ENCODE results near the gene WDR54. TPM values are rescaled to one million over a fixed set of nuclear protein-coding genes. Genes with fewer than 3 reads are reported as not detected.

Gene WDR54
- total and polyA plus RNA-seq, 11 donors, result 1.4 to 6.5 (median 3.0) TPM

- DNase-seq (no peak), ATAC-seq (no peak)
- intact Hi-C loops (cut with DNase I), result no loop called here
- no peaks in the 10 kb centered on the region for H3K27me3 ChIP-seq
- TF ChIP-seq POLR2A (IDR thresholded peaks at IDR 0.05), result no peak
- peak in 5 of 12 donors; percentile 7 to 17 (median 12) for TF ChIP-seq CTCF (IDR thresholded peaks at IDR 0.05)
- peaks cover 4 to 34% (median 21%) of the 10 kb centered on the region in 12 donors for H3K4me1 ChIP-seq
- no peaks in the 10 kb centered on the region for H3K9me3 ChIP-seq
- 87 to 95% (median 89%) methylated on average over 5 of the region's 5 CpGs for WGBS, 4 donors
- no peak overlapping the region for H3K27ac ChIP-seq
- no peak overlapping the region for H3K4me3 ChIP-seq
- H3K36me3 ChIP-seq, result peaks cover 0 to 51% (median 37%) of the 10 kb centered on the region in 9 donors
Measured at GRCh38 chr2:74474899-74475298, 53.4 kb downstream of the WDR54 start.

Other genes starting within 250 kb of the WDR54 start
- gene MOB1A, start 242.9 kb upstream of the WDR54 start, total RNA-seq, result 100 to 1,000 TPM in 1 of 9 donors, 10 to 100 TPM in 8; 42.2 to 104 (median 55.4) TPM
- 10 to 100 TPM; 15.0 to 33.8 TPM for gene MOB1A, start 242.9 kb upstream of the WDR54 start, polyA plus RNA-seq
- 10 to 100 TPM; 13.0 to 40.5 (median 17.5) TPM for gene MTHFD2, start 223.1 kb upstream of the WDR54 start, total RNA-seq
- gene MTHFD2, start 223.1 kb upstream of the WDR54 start, polyA plus RNA-seq, result 10 to 100 TPM; 12.9 to 27.6 TPM
- gene SLC4A5, start 78.3 kb upstream of the WDR54 start, total RNA-seq, result 1 to 10 TPM in 7 of 9 donors, under 1 TPM in 2; 0.36 to 4.1 (median 1.6) TPM
- 1 to 10 TPM in 1 of 2 donors, under 1 TPM in 1; 0.72 to 1.2 TPM for gene SLC4A5, start 78.3 kb upstream of the WDR54 start, polyA plus RNA-seq
- gene DCTN1, start 41.4 kb upstream of the WDR54 start, total RNA-seq, result 100 to 1,000 TPM; 129 to 376 (median 211) TPM
- 100 to 1,000 TPM; 149 to 171 TPM for gene DCTN1, start 41.4 kb upstream of the WDR54 start, polyA plus RNA-seq
- gene C2orf81, start 111 bp upstream of the WDR54 start, total RNA-seq, result 1 to 10 TPM in 3 of 9 donors, under 1 TPM in 6; 0.48 to 2.3 (median 0.85) TPM
- 1 to 10 TPM in 1 of 2 donors, under 1 TPM in 1; 0.91 to 1.1 TPM for gene C2orf81, start 111 bp upstream of the WDR54 start, polyA plus RNA-seq
- gene RTKN, start 20.2 kb downstream of the WDR54 start, total RNA-seq, result 10 to 100 TPM; 10.9 to 19.6 (median 15.3) TPM
- 10 to 100 TPM; 18.0 to 27.6 TPM for gene RTKN, start 20.2 kb downstream of the WDR54 start, polyA plus RNA-seq
- 10 to 100 TPM; 11.7 to 29.2 (median 21.3) TPM for gene INO80B, start 33.4 kb downstream of the WDR54 start, total RNA-seq
- gene INO80B, start 33.4 kb downstream of the WDR54 start, polyA plus RNA-seq, result 10 to 100 TPM; 26.1 to 28.5 TPM
- 10 to 100 TPM; 32.7 to 58.4 (median 42.4) TPM for gene WBP1, start 36.7 kb downstream of the WDR54 start, total RNA-seq
- 10 to 100 TPM; 29.0 to 44.2 TPM for gene WBP1, start 36.7 kb downstream of the WDR54 start, polyA plus RNA-seq
- gene MOGS, start 43.7 kb downstream of the WDR54 start, total RNA-seq, result 10 to 100 TPM; 17.3 to 31.9 (median 22.8) TPM
- gene MOGS, start 43.7 kb downstream of the WDR54 start, polyA plus RNA-seq, result 10 to 100 TPM; 15.8 to 34.4 TPM
- 100 to 1,000 TPM in 7 of 9 donors, 10 to 100 TPM in 2; 64.9 to 180 (median 140) TPM for gene MRPL53, start 51.0 kb downstream of the WDR54 start, total RNA-seq
- gene MRPL53, start 51.0 kb downstream of the WDR54 start, polyA plus RNA-seq, result 100 to 1,000 TPM in 1 of 2 donors, 10 to 100 TPM in 1; 77.6 to 128 TPM
- gene CCDC142, start 61.3 kb downstream of the WDR54 start, total RNA-seq, result 10 to 100 TPM in 1 of 9 donors, 1 to 10 TPM in 8; 4.4 to 13.4 (median 7.1) TPM
- 1 to 10 TPM; 5.8 to 6.4 TPM for gene CCDC142, start 61.3 kb downstream of the WDR54 start, polyA plus RNA-seq
- 10 to 100 TPM in 4 of 9 donors, 1 to 10 TPM in 5; 7.1 to 14.2 (median 10.0) TPM for gene TTC31, start 61.4 kb downstream of the WDR54 start, total RNA-seq
- 10 to 100 TPM in 1 of 2 donors, 1 to 10 TPM in 1; 8.8 to 13.2 TPM for gene TTC31, start 61.4 kb downstream of the WDR54 start, polyA plus RNA-seq
- 1 to 10 TPM in 2 of 9 donors, under 1 TPM in 5, not detected in 2; 0.14 to 1.7 (median 0.72) TPM for gene LBX2, start 77.9 kb downstream of the WDR54 start, total RNA-seq
- under 1 TPM; 0.27 to 0.67 TPM for gene LBX2, start 77.9 kb downstream of the WDR54 start, polyA plus RNA-seq
- 10 to 100 TPM; 10.6 to 22.3 (median 16.5) TPM for gene PCGF1, start 86.0 kb downstream of the WDR54 start, total RNA-seq
- 10 to 100 TPM; 22.5 to 24.9 TPM for gene PCGF1, start 86.0 kb downstream of the WDR54 start, polyA plus RNA-seq
- not detected for gene TLX2, start 92.7 kb downstream of the WDR54 start, total RNA-seq
- not detected for gene TLX2, start 92.7 kb downstream of the WDR54 start, polyA plus RNA-seq
- gene DQX1, start 104.5 kb downstream of the WDR54 start, total RNA-seq, result not detected
- gene DQX1, start 104.5 kb downstream of the WDR54 start, polyA plus RNA-seq, result not detected
- 10 to 100 TPM; 33.6 to 74.5 (median 49.8) TPM for gene AUP1, start 108.0 kb downstream of the WDR54 start, total RNA-seq
- gene AUP1, start 108.0 kb downstream of the WDR54 start, polyA plus RNA-seq, result 100 to 1,000 TPM in 1 of 2 donors, 10 to 100 TPM in 1; 77.9 to 168 TPM
- 10 to 100 TPM; 23.6 to 32.0 (median 24.8) TPM for gene HTRA2, start 108.2 kb downstream of the WDR54 start, total RNA-seq
- 10 to 100 TPM; 24.5 to 45.4 TPM for gene HTRA2, start 108.2 kb downstream of the WDR54 start, polyA plus RNA-seq
- gene LOXL3, start 132.2 kb downstream of the WDR54 start, total RNA-seq, result 1 to 10 TPM; 1.6 to 8.7 (median 3.0) TPM
- 1 to 10 TPM; 1.5 to 3.5 TPM for gene LOXL3, start 132.2 kb downstream of the WDR54 start, polyA plus RNA-seq
- gene DOK1, start 133.0 kb downstream of the WDR54 start, total RNA-seq, result 10 to 100 TPM in 1 of 9 donors, 1 to 10 TPM in 8; 2.6 to 11.6 (median 4.8) TPM
- gene DOK1, start 133.0 kb downstream of the WDR54 start, polyA plus RNA-seq, result 1 to 10 TPM; 2.4 to 6.0 TPM
- under 1 TPM in 3 of 9 donors, not detected in 6; 0.21 to 0.88 (median 0.79) TPM for gene M1AP, start 226.6 kb downstream of the WDR54 start, total RNA-seq
- gene M1AP, start 226.6 kb downstream of the WDR54 start, polyA plus RNA-seq, result under 1 TPM; 0.07 to 0.08 TPM
- gene SEMA4F, start 232.5 kb downstream of the WDR54 start, total RNA-seq, result 1 to 10 TPM; 2.2 to 4.9 (median 3.5) TPM
- gene SEMA4F, start 232.5 kb downstream of the WDR54 start, polyA plus RNA-seq, result 1 to 10 TPM in 1 of 2 donors, under 1 TPM in 1; 0.95 to 2.8 TPM

Data from heart left ventricle (tissue), 16 donors.